Smooth muscle cell (in vitro differentiated cells): ENCODE data around the gene GOLM1. TPM values are rescaled to one million over a fixed set of nuclear protein-coding genes. Genes with fewer than 3 reads are reported as not detected.

Source experiments
- DNase-seq: peaks from one replicate; lab custom pipeline; 2025; ENCODE audit not compliant: unreplicated experiment; lab: John Stamatoyannopoulos, UW
- H2AFZ ChIP-seq: fragments of 200-600 bp; sonication (generic); 2 replicates; pipeline ENCODE4 v1.6.0; 2016; ENCODE audit warnings: antibody characterized with exemption, low read depth, mild to moderate bottlenecking
- H3F3A ChIP-seq: fragments of 200-600 bp; sonication (generic); 2 replicates; pipeline ENCODE4 v1.6.0; 2017; ENCODE audit warnings: antibody characterized with exemption, low read depth
- H3K27ac ChIP-seq: fragments of 200-600 bp; sonication (generic); 2 replicates; pipeline ENCODE4 v1.5.1; 2016; ENCODE audit warnings: low read depth, mild to moderate bottlenecking
- H3K27me3 ChIP-seq: fragments of 200-600 bp; sonication (generic); 2 replicates; pipeline ENCODE4 v1.6.1; 2016; ENCODE audit warnings: low read depth, mild to moderate bottlenecking
- H3K36me3 ChIP-seq: fragments of 200-600 bp; sonication (generic); 2 replicates; pipeline ENCODE4 v1.5.1; 2016; ENCODE audit warnings: low read depth
- H3K4me1 ChIP-seq: fragments of 200-600 bp; sonication (generic); 2 replicates; pipeline ENCODE4 v1.5.1; 2016; ENCODE audit warnings: low read depth
- H3K4me2 ChIP-seq: fragments of 200-600 bp; sonication (generic); 2 replicates; pipeline ENCODE4 v1.6.0; 2016; ENCODE audit warnings: mild to moderate bottlenecking
- H3K4me3 ChIP-seq: fragments of 200-600 bp; sonication (generic); 2 replicates; pipeline ENCODE4 v1.5.1; 2016; ENCODE audit warnings: mild to moderate bottlenecking
- H3K79me2 ChIP-seq: fragments of 200-600 bp; sonication (generic); 2 replicates; pipeline ENCODE4 v1.6.0; 2016; ENCODE audit warnings: low read depth, mild to moderate bottlenecking
- H3K9ac ChIP-seq: fragments of 200-600 bp; sonication (generic); 2 replicates; pipeline ENCODE4 v1.6.0; 2016; ENCODE audit warnings: low read depth
- H3K9me3 ChIP-seq: fragments of 200-600 bp; sonication (generic); replicated peaks from 2 replicates; pipeline ENCODE4 v1.5.1; 2016; ENCODE audit warnings: low read depth
- H4K20me1 ChIP-seq: fragments of 200-600 bp; sonication (generic); 2 replicates; pipeline ENCODE4 v1.6.0; 2016; ENCODE audit warnings: low read depth
- CTCF ChIP-seq: fragments of 200-600 bp; sonication (generic); IDR thresholded peaks from 2 replicates; pipeline ENCODE4 v1.5.1; 2017; ENCODE audit warnings: borderline replicate concordance, mild to moderate bottlenecking, antibody characterized with exemption; ENCODE audit not compliant: insufficient read depth, poor library complexity, severe bottlenecking
- WGBS: methylation state at CpG from one replicate; pipeline ENCODE4 v1.1.7; 2016; ENCODE audit warnings: low lambda C conversion rate; 5-methylcytosine and 5-hydroxymethylcytosine counted together
- polyA plus RNA-seq: library from polyadenylated mRNA; unstranded; fragments of >200 nt; fragmentation: Nextera tagmentation; extraction: Ambion mirVana; gene quantifications from 2 replicates; pipeline ENCODE4 v1.2.1, GENCODE V29; 2016
- total RNA-seq: library from RNA; depleted of rRNA; stranded (reverse); fragments of >200 nt; gene quantifications from 2 replicates; pipeline ENCODE4 v1.2.3, GENCODE V29; 2014

The GOLM1 gene
- total and polyA plus RNA-seq, 2 experiments from 2014 or later: 36.2 to 69.2 TPM

- Histone ChIP-seq H3K4me2 (no peak overlapping the region), H3K36me3 (no peaks in the 10 kb centered on the region), H3K4me1 (no peaks in the 10 kb centered on the region), H3K27ac (no peak overlapping the region), H2AFZ (no peak overlapping the region), H4K20me1 (no peaks in the 10 kb centered on the region), H3K79me2 (no peaks in the 10 kb centered on the region), H3K4me3 (no peak overlapping the region), H3F3A (no peaks in the 10 kb centered on the region), H3K27me3 (no peaks in the 10 kb centered on the region), H3K9ac (no peak overlapping the region), H3K9me3 (no peaks in the 10 kb centered on the region)
- no peak for TF ChIP-seq CTCF
- 41% methylated on average over 3 of the region's 3 CpGs for WGBS
- no peak for DNase-seq
Observed at GRCh38 chr9:86141843-86142242, 42.5 kb upstream of the GOLM1 start.

- Histone ChIP-seq H4K20me1 (no peaks in the 10 kb centered on the region), H3K9ac (no peak overlapping the region), H3K4me3 (no peak overlapping the region), H3K36me3 (no peaks in the 10 kb centered on the region), H3K79me2 (no peaks in the 10 kb centered on the region), H3K4me1 (no peaks in the 10 kb centered on the region), H3K27ac (no peak overlapping the region), H2AFZ (no peak overlapping the region), H3K4me2 (no peak overlapping the region), H3K27me3 (no peaks in the 10 kb centered on the region), H3F3A (no peaks in the 10 kb centered on the region), H3K9me3 (no peaks in the 10 kb centered on the region)
- no peak for TF ChIP-seq CTCF
- 77% methylated on average over 5 of the region's 5 CpGs for WGBS
- no peak for DNase-seq
Observed at GRCh38 chr9:86135371-86135770, 36.0 kb upstream of the GOLM1 start.

GRCh38 chr9:86134361-86134760, 35.0 kb upstream of the GOLM1 start:
- H3K79me2 ChIP-seq: no peaks in the 10 kb centered on the region
- no peaks in the 10 kb centered on the region for H3F3A ChIP-seq
- no peaks in the 10 kb centered on the region for H3K4me1 ChIP-seq
- H3K27ac ChIP-seq: no peak overlapping the region
- no peaks in the 10 kb centered on the region for H3K27me3 ChIP-seq
- no peak overlapping the region for H3K4me2 ChIP-seq
- TF ChIP-seq CTCF: no peak
- no peaks in the 10 kb centered on the region for H4K20me1 ChIP-seq
- H3K36me3 ChIP-seq: no peaks in the 10 kb centered on the region
- no peak overlapping the region for H2AFZ ChIP-seq
- no peaks in the 10 kb centered on the region for H3K9me3 ChIP-seq
- H3K4me3 ChIP-seq: no peak overlapping the region
- DNase-seq: no peak
- WGBS: 74% methylated on average over 4 of the region's 4 CpGs
- no peak overlapping the region for H3K9ac ChIP-seq

GRCh38 chr9:86128235-86128822, 29.0 kb upstream of the GOLM1 start:
- Histone ChIP-seq H3F3A (peaks cover 7% of the 10 kb centered on the region), H3K27ac (peak overlapping the region; percentile 77), H3K4me1 (peaks cover 15% of the 10 kb centered on the region), H3K9me3 (no peaks in the 10 kb centered on the region), H3K9ac (no peak overlapping the region), H3K36me3 (no peaks in the 10 kb centered on the region), H3K4me3 (no peak overlapping the region), H3K79me2 (no peaks in the 10 kb centered on the region), H3K27me3 (no peaks in the 10 kb centered on the region), H3K4me2 (no peak overlapping the region), H2AFZ (no peak overlapping the region), H4K20me1 (no peaks in the 10 kb centered on the region)
- TF ChIP-seq CTCF: no peak
- 97% methylated on average over 4 of the region's 4 CpGs for WGBS
- no peak for DNase-seq
